Panc1 (cell line): ENCODE measurements around the gene R3HDML.

ENCODE experiments used
- CTCF ChIP-seq: fragments of 450-650 bp; IDR thresholded peaks from 2 replicates; pipeline ENCODE4 v1.5.1; 2017; ENCODE audit warnings: mild to moderate bottlenecking
- POLR2AphosphoS5 ChIP-seq: IDR thresholded peaks from 2 replicates; pipeline ENCODE4 v1.6.1; 2012; ENCODE audit warnings: mild to moderate bottlenecking, low read depth, low read length, moderate library complexity
- SIN3A ChIP-seq: IDR thresholded peaks from 2 replicates; pipeline ENCODE4 v1.6.1; 2012; ENCODE audit warnings: low read depth, mild to moderate bottlenecking, low read length, moderate library complexity, borderline replicate concordance; ENCODE audit not compliant: insufficient read depth
- TCF7L2 ChIP-seq: IDR thresholded peaks from 2 replicates; pipeline ENCODE4 v1.6.1; 2011; ENCODE audit warnings: mild to moderate bottlenecking, low read depth, low read length, inconsistent platforms
- TF ChIP-seq, protein P1 (sequence below), 2 experiments: IDR thresholded peaks; 2 replicates each; pipeline ENCODE4 v1.6.1; 2011 to 2012; ENCODE audit warnings: low read depth in 2 of 2, control low read depth in 1 of 2, low read length in 1 of 2, mild to moderate bottlenecking in 1 of 2, moderate library complexity in 1 of 2; ENCODE audit not compliant: insufficient read depth in 1 of 2

DNA sequence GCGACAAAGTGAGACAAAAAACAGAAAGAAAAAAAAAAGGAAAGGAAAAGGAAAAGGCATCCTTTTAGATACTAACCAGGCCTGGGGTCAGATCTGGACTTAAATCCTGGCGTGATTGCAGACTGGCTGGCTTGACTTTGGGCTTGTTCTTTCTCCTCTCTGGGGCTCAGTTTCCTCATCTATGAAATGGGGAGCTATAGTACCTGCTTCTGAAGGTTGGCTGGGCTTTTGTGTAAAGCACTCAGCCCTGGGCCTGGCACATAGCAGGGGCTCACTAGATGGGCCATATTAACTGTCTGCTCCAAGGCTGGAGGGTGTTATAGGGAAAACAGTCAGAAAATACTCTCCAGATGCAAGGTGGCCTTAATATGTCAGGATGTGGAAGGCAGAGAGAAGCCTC lies 1.2 kb upstream of the R3HDML start:
- TF ChIP-seq CTCF, result no peak
- TF ChIP-seq POLR2AphosphoS5, result no peak
- no peak for TF ChIP-seq TCF7L2
- TF ChIP-seq, protein P1, sequence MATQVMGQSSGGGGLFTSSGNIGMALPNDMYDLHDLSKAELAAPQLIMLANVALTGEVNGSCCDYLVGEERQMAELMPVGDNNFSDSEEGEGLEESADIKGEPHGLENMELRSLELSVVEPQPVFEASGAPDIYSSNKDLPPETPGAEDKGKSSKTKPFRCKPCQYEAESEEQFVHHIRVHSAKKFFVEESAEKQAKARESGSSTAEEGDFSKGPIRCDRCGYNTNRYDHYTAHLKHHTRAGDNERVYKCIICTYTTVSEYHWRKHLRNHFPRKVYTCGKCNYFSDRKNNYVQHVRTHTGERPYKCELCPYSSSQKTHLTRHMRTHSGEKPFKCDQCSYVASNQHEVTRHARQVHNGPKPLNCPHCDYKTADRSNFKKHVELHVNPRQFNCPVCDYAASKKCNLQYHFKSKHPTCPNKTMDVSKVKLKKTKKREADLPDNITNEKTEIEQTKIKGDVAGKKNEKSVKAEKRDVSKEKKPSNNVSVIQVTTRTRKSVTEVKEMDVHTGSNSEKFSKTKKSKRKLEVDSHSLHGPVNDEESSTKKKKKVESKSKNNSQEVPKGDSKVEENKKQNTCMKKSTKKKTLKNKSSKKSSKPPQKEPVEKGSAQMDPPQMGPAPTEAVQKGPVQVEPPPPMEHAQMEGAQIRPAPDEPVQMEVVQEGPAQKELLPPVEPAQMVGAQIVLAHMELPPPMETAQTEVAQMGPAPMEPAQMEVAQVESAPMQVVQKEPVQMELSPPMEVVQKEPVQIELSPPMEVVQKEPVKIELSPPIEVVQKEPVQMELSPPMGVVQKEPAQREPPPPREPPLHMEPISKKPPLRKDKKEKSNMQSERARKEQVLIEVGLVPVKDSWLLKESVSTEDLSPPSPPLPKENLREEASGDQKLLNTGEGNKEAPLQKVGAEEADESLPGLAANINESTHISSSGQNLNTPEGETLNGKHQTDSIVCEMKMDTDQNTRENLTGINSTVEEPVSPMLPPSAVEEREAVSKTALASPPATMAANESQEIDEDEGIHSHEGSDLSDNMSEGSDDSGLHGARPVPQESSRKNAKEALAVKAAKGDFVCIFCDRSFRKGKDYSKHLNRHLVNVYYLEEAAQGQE (IDR thresholded peaks at IDR 0.05; ENCODE audit: insufficient read depth in 1 of 2, low read depth in 2 of 2, low read length in 1 of 2), result no peak
- TF ChIP-seq SIN3A, result no peak
